HG03354 (cell line): ENCODE measurements around the gene JUP.

Source experiments
- ATAC-seq: cut with Tn5 transposase; IDR thresholded peaks from one replicate; pipeline ENCODE4 v1.9.1; 2021; ENCODE audit warnings: mild to moderate bottlenecking; ENCODE audit not compliant: unreplicated experiment, poor library complexity, severe bottlenecking

The JUP gene

DNA sequence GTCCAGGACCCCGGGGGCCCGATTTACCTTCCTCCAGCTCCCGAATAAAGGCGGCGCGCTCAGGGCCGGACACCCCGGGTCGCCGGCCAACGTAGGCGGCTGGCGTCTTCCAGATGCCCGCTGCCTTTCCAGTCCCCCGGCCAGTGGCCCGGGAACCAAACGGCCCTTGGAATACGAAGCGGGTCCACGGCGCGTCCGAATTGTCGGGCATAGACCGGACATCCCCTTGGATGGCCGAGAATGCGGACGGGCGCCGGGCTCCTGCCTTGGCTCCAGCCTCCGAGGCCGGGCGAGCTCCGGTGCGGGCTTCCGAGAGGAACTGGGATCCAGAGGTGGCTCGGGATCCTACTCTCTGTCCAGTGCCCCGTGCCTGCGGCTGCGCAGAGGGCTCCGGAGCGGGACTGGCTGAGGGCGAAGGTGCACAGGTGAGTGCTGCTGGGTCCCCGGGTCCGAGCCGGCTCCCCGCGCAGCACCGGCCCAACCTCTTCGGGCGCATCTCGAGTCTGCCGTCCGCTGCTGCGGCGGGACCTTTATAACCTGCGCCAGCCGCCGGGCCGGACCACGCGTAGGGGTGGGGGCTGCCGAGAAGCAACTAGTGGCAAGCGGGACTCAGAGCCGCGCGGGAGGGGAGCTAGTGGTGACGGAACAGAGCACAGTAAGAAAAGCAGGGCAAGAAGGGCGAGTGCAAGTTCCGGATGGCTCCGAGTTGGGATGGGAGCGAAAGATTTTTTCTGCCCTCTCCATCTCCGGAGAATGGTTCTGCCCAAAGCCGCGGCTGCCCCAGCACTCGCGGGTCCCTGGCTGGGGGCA, 52.2 kb downstream of the JUP start, which contains the start of gene HAP1:
Gene HAP1 (minus strand): TSS at position 505 of the 810 bp plus-strand sequence. CDS start 9 bp downstream, at position 496.
- ATAC-seq = no peak

DNA sequence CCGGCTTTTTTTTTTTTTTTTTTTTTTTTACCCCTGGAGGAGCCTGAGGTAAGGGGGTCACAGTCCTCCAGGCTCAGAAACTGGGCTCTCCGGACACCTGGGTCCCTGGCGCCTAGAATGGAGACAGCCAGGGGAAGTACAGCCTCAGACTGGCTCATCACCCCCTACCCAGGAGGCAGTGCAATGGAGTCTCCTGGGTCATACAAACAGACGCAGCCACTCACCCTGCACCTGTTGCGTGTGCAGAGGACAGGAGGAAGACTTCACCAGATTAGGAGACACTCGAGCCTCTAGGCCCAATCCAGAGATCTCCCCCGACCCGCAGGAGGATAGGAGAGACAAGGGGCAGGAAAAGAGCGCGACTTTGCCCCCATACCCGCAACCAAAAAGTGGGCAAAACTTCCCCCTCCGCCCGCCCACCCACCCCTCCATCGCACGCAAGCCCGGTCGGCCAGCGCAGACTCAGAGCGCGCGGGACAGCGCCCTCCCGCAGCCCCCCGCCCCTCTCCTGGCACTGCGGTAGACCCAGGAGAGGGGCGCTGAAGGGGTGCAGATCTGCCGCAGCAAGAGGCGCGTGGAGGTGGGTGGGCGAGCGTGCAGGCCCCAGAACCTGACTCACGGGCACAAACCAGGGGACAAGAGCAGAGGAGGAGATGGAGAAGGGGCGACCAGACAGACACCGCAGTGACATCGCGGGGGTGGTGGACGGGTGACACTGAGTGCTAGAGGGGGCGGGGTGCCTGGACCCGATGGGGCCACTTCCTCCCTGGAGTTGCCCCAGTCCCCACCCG, 53.0 kb downstream of the JUP start:
- no peak for ATAC-seq

DNA sequence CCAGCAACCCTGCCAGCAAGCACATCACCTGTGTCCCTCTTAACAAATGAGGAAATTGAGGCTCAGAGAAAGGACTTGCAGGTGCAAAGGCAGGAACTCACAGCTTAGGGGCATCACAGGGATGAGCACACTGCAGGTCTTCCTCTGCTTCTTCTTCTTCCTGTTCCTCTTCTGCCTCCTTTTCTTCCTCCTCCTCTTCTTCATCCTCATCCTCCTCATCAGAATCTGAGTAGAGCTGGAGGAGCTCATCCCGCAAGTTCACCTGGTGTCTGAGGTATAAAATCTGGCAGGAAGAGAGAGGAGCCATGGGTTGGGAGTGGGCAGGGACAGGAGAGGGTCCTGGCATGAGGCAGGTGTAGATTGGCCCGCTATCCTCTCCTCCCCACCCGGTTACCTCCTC, 54.7 kb downstream of the JUP start:
- no peak for ATAC-seq

DNA sequence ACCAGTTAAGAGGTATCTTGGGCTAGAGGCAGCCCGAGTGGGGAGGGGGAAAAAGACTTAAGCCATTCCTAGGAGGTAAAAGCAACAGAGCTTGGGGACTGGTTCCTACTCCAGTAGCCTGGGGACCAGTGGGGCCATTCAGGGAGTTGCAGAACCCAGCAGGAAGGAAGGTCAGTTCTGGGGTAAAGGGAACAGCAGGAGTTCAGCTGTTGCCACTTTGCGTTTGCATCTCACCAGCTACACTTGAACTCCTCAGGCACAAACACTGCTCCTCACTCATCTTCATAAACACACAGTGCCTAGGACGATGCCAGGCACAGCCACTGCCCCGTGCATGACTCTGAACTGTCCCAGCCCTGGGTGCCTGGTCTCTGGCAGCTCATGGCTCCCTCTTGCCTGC, 56.0 kb downstream of the JUP start:
- no peak for ATAC-seq

DNA sequence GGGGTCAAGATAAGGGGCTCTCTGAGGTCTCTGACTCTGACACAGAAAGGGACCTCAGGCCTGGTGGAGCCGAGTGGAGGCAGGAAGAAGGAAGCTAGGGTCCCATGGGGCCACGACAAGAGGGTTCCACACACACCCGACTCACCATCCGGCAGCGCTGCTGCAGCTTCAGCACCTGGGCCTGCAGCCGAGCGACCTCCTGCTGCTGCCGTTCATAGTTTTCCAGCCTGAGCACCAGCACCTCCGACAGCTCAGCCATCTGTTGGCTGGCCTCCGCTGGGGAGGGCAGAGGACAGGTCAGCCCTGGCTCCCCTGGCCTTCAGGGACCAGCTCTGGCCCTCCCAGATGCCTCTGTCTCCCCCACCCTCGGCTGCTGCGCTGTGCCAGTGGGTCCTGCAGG, 58.5 kb downstream of the JUP start:
- no peak for ATAC-seq

DNA sequence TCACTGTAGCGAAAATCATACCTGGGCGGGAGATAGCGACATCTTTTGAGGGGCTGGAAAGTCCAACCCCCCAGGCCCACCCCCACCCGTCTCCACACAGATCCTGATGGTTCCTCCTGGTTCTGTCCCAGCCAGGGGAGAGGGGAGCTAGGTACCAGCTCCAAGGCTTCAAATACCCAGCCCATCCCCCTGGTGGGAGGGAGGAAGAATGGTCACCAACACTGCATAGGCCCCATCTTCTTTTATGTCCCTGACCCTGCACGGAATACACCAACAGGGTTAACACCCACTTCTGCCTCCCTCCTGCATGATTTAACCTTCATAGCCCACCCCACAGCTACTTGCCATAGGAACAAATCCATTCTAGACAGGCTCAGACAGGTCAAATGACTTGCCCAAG, 61.4 kb downstream of the JUP start:
- ATAC-seq = no peak

DNA sequence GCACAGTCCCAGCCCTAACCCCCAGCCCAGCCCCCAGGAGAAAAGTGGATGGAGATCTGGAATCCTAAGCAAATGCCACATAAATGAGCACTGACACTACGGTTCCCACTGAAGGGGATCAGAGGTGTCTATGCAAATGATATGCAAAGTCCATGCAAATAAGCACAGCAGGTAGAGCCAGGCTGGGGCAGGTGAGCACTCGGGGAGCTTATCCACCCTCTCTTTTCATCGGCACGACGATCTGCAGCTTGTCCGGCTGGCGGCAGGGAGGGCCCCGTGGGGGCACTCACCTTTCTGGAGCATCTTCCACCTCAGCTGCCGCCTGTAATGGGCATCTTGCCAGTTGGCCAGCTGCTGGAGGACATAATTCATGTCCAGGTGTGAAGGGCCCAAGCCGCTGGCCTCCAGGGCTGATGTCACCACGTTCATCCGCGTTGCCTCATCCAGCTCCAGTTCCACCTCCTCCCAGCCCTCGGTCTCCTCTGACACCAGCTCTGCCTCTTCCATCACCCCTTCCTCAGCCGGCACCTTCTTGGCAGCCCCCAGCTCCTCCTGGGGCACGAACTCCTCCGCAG, 61.9 kb downstream of the JUP start:
- no peak for ATAC-seq

DNA sequence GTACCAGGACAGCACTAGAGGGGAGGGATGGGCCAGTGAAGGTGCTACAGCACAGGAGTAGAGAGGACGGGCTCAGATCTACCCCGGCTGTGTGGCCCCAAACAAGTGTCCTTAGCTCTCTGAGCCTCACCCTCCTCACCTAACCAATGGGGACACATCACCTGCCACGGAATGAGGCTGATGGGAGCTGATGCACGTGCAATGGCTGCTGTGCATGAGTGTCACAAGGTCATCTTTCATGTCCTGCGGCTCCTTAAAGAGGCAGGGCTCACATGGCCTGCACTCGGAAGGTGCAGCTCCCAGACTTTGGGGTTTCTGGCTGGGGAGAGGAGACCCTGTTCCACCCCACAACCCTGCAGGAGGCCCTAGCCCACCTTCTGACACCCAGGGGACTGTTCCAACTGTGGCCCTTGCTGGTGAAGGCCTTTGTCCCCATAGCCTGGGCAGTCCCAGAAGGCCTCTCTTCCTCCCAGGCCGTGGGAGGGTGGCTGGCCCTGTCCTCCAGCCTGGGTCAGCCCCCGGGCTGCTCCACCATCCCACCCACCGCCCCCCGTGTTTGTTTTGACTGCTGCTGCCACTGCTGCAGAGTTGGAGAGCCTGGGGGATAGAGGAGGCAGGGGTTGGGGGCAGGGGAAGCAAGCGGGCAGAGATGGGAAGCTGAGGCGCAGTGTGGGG, 62.6 kb downstream of the JUP start:
- no peak for ATAC-seq

DNA sequence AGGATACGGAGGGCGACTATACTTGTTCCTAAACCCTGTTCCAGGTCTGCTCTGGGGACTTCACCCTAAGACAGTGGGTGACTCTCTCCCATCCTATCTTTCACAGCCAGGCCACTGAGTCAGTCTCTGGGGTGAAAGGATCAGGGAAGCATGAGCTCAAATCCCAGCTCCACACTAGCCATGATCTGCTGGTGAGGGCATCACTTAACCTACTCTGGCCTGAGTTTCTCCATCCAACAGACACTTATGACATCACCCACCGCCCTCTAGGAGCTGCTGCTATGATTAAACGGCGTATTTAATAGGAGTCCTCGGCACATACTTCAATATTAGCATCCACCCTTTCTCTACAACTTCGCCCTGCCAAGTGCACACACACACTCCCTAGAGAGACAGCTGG, 64.3 kb downstream of the JUP start:
- no peak for ATAC-seq

DNA sequence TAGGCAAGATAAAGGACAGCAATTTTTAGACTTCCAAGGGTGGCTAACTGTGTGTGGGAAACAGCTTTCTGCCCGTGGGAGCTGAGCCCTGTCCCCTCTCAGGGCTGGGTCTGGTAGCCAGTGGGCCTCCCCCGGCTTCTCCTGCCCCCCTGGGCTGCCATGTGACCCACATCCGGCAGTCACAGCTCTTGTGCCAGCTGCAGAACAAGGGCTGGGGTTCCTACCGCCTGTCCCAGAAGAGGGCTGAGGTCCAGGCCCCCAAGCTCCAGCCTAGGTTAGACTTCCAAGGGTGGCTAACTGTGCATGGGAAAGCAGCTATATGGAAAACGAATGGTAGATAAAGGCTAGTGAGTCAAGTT, 68.2 kb downstream of the JUP start:
- no peak for ATAC-seq

DNA sequence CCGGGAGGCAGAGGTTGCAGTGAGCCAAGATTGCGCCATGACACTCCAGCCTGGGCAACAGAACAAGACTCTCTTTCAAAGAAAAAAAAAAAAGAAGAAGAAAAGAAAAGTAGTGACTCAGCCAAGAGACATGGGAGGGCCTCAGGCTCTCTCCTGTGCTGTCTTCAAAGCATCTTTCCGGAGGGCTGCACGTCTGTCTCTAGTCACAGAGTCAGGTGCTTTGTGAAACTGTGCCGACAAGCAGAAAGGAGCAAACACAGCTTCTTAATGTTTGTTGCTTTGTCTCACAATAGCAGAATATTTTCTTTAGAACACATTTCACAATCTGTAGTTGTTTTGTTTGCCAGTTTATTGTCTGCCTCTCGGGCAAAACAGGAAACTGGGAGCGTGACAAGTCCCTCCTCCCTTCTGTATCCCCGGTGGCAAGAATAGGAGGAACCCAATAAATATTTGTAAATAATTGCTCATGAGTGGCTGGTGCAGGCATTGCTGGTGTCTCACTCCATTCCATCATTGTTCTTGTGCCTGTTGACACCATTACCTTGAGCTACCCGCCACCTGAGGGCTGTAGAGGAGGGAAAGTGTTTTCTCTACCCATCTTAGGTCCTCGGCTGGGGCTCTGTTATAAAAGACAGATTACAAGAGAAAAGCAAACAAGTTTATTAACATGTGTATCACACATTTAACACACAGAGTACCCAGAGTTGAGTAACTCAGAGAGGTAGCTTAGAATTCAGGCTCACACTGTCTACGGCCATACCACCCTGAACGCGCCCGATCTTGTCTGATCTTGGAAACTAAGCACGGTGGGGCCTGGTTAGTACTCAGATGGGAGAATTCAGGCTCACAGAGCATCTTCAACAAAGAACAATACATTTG, 68.9 kb downstream of the JUP start:
- ATAC-seq = no peak

DNA sequence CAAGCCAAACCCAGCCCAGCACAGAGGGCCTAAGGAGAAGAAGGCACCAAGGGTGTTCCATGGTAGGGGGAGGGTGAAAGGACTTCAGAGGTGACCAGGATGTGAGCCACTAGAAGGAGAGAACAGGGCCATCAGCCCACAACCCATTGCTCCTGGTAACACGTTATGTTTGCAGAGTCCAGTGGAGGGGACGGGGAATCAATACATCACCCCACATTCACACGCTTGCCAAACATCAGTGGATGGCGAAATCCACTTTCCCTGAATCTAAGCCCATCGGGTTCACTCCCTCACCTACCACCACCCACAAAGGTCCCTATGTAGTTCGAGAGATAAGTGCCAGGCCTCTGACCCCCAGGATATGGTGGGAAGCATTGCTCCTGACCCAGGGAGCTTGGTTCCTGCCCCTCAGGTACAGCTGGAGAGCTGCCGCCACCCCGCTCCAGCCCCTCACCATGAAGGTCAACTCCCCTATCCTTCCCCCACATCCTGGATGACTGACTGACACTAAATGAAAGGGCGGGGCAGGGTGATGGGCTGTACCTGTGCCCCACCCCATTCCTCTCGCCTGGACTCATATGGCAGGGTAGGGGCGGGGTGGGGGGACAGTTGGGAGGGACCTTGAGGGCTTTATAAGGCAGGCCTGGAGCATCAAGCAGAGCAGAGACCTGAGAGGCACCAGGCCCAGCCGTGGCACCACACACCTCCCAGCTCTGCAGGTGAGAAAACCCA, 74.7 kb downstream of the JUP start, which contains the start of gene GAST:
Gene GAST (plus strand): TSS at position 663 of the 732 bp plus-strand sequence. CDS start 3,106 bp downstream, outside the sequence.
- no peak for ATAC-seq

DNA sequence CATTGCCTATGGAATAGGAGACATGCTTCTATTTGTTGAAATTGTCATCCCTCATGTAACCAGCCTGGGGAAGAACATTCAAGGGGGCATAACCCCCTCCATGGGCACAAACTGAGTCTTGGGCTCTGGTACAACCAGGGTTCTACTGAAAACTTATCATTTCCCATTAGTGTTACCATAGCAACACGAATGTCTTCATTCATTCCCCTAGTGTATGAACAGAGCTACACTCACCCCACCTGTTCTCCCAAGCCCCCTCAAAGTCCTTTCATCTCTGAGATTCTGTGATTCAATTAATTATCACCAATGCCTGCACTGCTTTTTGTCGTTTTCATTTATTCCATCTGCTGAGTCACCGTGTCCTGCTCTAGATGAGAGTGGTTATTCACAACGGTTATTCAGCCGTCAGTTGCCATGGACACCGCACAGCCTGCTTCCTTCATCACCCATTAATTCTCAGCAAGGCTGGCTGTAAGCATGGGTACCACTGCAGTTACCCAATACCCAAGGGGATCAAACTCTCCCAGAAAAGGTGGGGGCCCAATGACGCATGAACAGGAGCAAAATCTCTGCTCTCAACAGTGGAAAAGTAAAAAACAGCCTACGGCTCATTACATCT, 75.9 kb downstream of the JUP start:
- no peak for ATAC-seq

DNA sequence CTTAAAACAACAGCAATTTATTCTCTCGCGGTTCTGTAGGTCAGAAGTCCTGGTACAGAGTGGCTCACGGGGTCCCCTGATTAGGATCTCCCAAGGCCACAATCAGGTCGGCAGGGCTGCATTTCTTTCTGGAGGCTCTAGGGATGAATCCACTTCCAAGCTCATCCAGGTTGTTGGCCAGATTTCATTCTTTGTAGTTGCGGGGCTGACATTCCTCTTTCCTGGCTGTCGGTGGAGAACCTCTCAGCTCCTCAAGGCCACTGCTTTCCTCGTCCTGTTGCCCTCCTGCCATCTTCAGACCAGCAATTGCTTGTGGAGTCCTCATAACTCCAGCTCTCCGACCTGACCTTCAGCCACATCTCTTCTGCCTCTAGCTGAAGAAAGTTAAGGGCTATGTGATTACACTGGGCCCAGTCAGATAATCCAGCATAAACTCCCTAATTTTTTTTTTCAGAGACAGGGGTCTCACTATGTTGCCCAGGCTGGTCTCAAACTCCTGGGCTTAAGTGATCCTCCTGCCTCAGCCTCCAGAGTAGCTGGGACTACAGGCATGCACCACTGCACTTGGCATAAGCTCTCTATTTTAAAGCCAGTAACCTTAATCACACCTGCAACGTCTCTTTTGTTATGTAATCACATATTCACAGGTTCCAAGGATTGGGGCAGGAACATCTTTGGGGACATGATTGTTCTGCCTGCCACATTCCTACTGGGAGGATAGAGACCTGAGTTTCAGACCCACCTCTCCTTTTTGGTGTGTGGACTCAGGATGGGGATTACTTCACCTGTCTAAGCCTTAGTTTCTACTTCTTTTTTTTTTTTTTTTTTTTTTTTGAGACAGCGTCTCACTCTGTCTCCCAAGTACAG, 78.5 kb downstream of the JUP start:
- ATAC-seq = no peak

DNA sequence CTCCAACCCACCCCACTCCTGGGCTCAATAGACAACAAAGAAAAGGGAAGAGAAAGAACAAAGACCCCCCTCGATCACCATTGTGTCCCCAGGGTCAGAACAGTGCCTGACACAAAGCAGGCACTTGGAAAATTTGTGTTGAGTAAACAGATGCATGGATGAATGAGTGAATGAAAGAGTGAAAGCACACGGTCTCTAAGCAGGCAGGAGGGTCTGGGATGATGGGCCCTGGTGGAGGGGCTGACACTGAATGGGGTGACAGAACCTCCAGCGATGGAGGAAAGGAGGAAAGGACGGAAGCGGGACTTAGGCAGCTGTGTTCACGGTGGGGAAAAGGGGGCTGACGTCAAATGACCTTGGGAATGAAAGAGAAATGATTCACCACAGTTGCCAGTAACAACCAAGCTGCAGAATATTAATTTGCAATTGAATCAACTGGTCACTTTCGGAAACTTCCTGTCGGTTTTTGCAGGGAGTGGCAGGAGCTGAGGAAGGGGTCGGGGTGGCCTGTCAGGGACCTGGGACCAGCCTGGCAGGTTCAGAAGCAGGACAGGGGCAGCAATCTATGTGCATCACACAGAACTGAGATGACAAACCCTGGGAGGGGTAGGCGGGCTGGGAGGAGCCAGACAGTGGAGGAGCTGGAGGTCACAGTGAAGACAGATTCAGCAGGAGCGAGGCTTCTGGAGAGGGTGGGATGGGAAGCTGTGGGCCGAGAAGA, 81.1 kb downstream of the JUP start:
- ATAC-seq = no peak
